HEK293 (cell line): ENCODE data around the gene C1orf35.

Source experiments
- CTCF ChIA-PET: fragments of 350-600 bp; formaldehyde crosslinking; extraction: SDS; loops from one replicate; lab custom pipeline; 2021; ENCODE audit warnings: antibody characterized with exemption; lab: Yijun Ruan, JAX
- POLR2A ChIA-PET: fragments of 300-600 bp; formaldehyde crosslinking; extraction: SDS; loops from one replicate; lab custom pipeline; 2020; ENCODE audit warnings: antibody characterized with exemption, inconsistent platforms; lab: Yijun Ruan, JAX
- H3K27ac ChIP-seq: fragments of 200-500 bp; sonication (Bioruptor generic); 2 replicates; pipeline ENCODE4 v1.5.1; 2014; ENCODE audit warnings: low read depth, low read length, control low read depth, inconsistent platforms; ENCODE audit errors: extremely low read depth
- H3K36me3 ChIP-seq, 2 experiments: fragments of 200-500 bp in 1 of 2; sonication (Bioruptor generic) in 1 of 2; 1 replicate in 1 of 2; 2 replicates in 1 of 2; pipeline ENCODE4 v1.5.1; 2014 to 2017; ENCODE audit warnings: inconsistent platforms in 2 of 2, low read length in 2 of 2; ENCODE audit not compliant: control insufficient read depth in 2 of 2, insufficient read depth in 1 of 2
- H3K4me1 ChIP-seq: fragments of 200-500 bp; sonication (Bioruptor generic); 2 replicates; pipeline ENCODE4 v1.5.1; 2014; ENCODE audit warnings: mild to moderate bottlenecking, low read length, inconsistent platforms; ENCODE audit not compliant: control insufficient read depth, insufficient read depth
- H3K4me3 ChIP-seq: 2 replicates; pipeline ENCODE4 v1.5.1; 2011; ENCODE audit warnings: low read depth, mild to moderate bottlenecking, control low read depth, low read length, moderate library complexity
- H3K9me3 ChIP-seq: fragments of 200-500 bp; sonication (Bioruptor generic); 2 replicates; pipeline ENCODE4 v1.5.1; 2014; ENCODE audit warnings: low read depth, low read length, inconsistent platforms; ENCODE audit not compliant: control insufficient read depth, insufficient read depth
- ATF2 ChIP-seq: fragments of 450-650 bp; formaldehyde crosslinking; IDR thresholded peaks from 2 replicates; pipeline ENCODE4 v1.5.1; 2016; ENCODE audit warnings: missing biosample characterization, missing genetic modification characterization, low read depth
- GLIS2 ChIP-seq: fragments of 450-650 bp; formaldehyde crosslinking; IDR thresholded peaks from 2 replicates; pipeline ENCODE4 v1.5.1; 2016; ENCODE audit warnings: missing biosample characterization, missing genetic modification characterization
- HIC1 ChIP-seq: fragments of 450-650 bp; formaldehyde crosslinking; IDR thresholded peaks from 2 replicates; pipeline ENCODE4 v1.5.1; 2016; ENCODE audit warnings: missing biosample characterization, missing genetic modification characterization
- INSM2 ChIP-seq: fragments of 450-650 bp; formaldehyde crosslinking; IDR thresholded peaks from 2 replicates; pipeline ENCODE4 v1.5.1; 2016; ENCODE audit warnings: missing biosample characterization, missing genetic modification characterization
- PRDM2 ChIP-seq: fragments of 450-650 bp; formaldehyde crosslinking; IDR thresholded peaks from 2 replicates; pipeline ENCODE4 v1.5.1; 2016; ENCODE audit warnings: missing biosample characterization, missing genetic modification characterization, borderline replicate concordance
- ZBTB7A ChIP-seq: fragments of 450-650 bp; formaldehyde crosslinking; IDR thresholded peaks from 2 replicates; pipeline ENCODE4 v1.5.1; 2016; ENCODE audit warnings: low read depth, missing biosample characterization, missing genetic modification characterization
- ZNF184 ChIP-seq: fragments of 450-650 bp; IDR thresholded peaks from 2 replicates; pipeline ENCODE4 v1.5.1; 2018; ENCODE audit warnings: missing biosample characterization, mild to moderate bottlenecking, missing genetic modification characterization
- ZNF2 ChIP-seq: fragments of 450-650 bp; formaldehyde crosslinking; IDR thresholded peaks from 2 replicates; pipeline ENCODE4 v1.5.1; 2016; ENCODE audit warnings: missing biosample characterization, missing genetic modification characterization
- ZNF202 ChIP-seq: fragments of 450-650 bp; formaldehyde crosslinking; IDR thresholded peaks from 2 replicates; pipeline ENCODE4 v1.5.1; 2016; ENCODE audit warnings: missing biosample characterization, missing genetic modification characterization, borderline replicate concordance
- ZNF221 ChIP-seq: fragments of 450-650 bp; formaldehyde crosslinking; IDR thresholded peaks from 2 replicates; pipeline ENCODE4 v1.5.1; 2017; ENCODE audit warnings: missing biosample characterization, missing genetic modification characterization, borderline replicate concordance
- ZNF600 ChIP-seq: fragments of 450-650 bp; formaldehyde crosslinking; IDR thresholded peaks from 2 replicates; pipeline ENCODE4 v1.5.1; 2016; ENCODE audit warnings: missing biosample characterization, missing genetic modification characterization
- ZNF776 ChIP-seq: fragments of 450-650 bp; formaldehyde crosslinking; IDR thresholded peaks from 2 replicates; pipeline ENCODE4 v1.5.0; 2017; ENCODE audit warnings: missing biosample characterization, missing genetic modification characterization, borderline replicate concordance
- ZNF837 ChIP-seq: fragments of 450-650 bp; formaldehyde crosslinking; IDR thresholded peaks from 2 replicates; pipeline ENCODE4 v1.5.1; 2016; ENCODE audit warnings: missing biosample characterization, missing genetic modification characterization

The C1orf35 gene

GRCh38 chr1:228097333-228098081 lies 5.6 kb downstream of the C1orf35 start:
- H3K36me3 ChIP-seq: peaks cover 6 to 87% of the 10 kb centered on the region in 2 experiments; a peak in 2 of 3 replicates
- H3K27ac ChIP-seq: no peak overlapping the region
- CTCF ChIA-PET: interaction anchor here (0.6 to 4.3 kb wide), 4 partner anchors 9 to 99 kb away, joined by 3 to 20 read pairs (median 6); no protein-coding TSS in a partner anchor
- no peak overlapping the region for H3K4me3 ChIP-seq
- 0 out of 2 replicates have a peak, but pooled peaks have one; percentile 20 for TF ChIP-seq ZNF202 (tag by site-specific recombination)
- TF ChIP-seq PRDM2 (tag by site-specific recombination): 0 out of 2 replicates have a peak, but pooled peaks have one; percentile 40
- TF ChIP-seq INSM2 (tag by site-specific recombination): no peak
- peak; percentile 24; the same call in 1 of the 2 replicates for TF ChIP-seq HIC1 (tag by site-specific recombination)
- TF ChIP-seq ZNF600 (tag by site-specific recombination): peak; percentile 91
- TF ChIP-seq ZBTB7A: no peak
- no peaks in the 10 kb centered on the region for H3K9me3 ChIP-seq
- H3K4me1 ChIP-seq: no peaks in the 10 kb centered on the region; the same call in 1 of the 2 replicates
- POLR2A ChIA-PET: interaction anchor here (0.9 to 4.5 kb wide), 3 partner anchors 13 to 98 kb away, joined by 3 to 21 read pairs (median 3); partner anchors contain the start of gene ARF1

- POLR2A ChIA-PET: interaction anchor here (0.9 to 4.5 kb wide), 2 partner anchors 12 to 14 kb away, joined by 3 to 21 read pairs; partner anchors contain the start of gene ARF1
- CTCF ChIA-PET: interaction anchor here (0.7 to 0.8 kb wide), 2 partner anchors 8 to 9 kb away, joined by 5 to 7 read pairs; no protein-coding TSS in a partner anchor
- Histone ChIP-seq H3K9me3 (no peaks in the 10 kb centered on the region), H3K4me1 (no peaks in the 10 kb centered on the region; the same call in 1 of the 2 replicates), H3K36me3 (peaks cover 9 to 95% of the 10 kb centered on the region in 2 experiments; a peak in 2 of 3 replicates), H3K27ac (no peak overlapping the region), H3K4me3 (no peak overlapping the region)
- TF ChIP-seq GLIS2 (tag by site-specific recombination): 0 out of 2 replicates have a peak, but pooled peaks have one; percentile 25
- 0 out of 2 replicates have a peak, but pooled peaks have one; percentile 7 for TF ChIP-seq ZNF837
- TF ChIP-seq ATF2 (tag by site-specific recombination): no peak
- TF ChIP-seq ZNF184 (tag by site-specific recombination): peak; percentile 81; the same call in 1 of the 2 replicates
- no peak for TF ChIP-seq ZNF221 (tag by site-specific recombination)
- TF ChIP-seq ZNF776 (tag by site-specific recombination): no peak
- TF ChIP-seq HIC1 (tag by site-specific recombination): peak; percentile 18; the same call in 1 of the 2 replicates
- TF ChIP-seq ZNF2: no peak
Measured at GRCh38 chr1:228096416-228097332, 6.5 kb downstream of the C1orf35 start.
